Measurements from ENCODE around the gene NTM.

GRCh38 chr11:131404010-131404409 is 33.6 kb downstream of the NTM start:
- TF ChIP-seq CTCF (IDR thresholded peaks at IDR 0.05): no peak
- no peak for TF ChIP-seq EP300 (IDR thresholded peaks at IDR 0.05; ENCODE audit: low read depth)
- no peak for TF ChIP-seq POLR2A (IDR thresholded peaks at IDR 0.05)

Data from transverse colon (tissue), 3 donors.